NT2/D1 (cell line): Measurements from ENCODE around the gene PPP1R15A.

Source experiments
- SUZ12 ChIP-seq: IDR thresholded peaks from 2 replicates; pipeline ENCODE4 v1.6.1; 2011; ENCODE audit not compliant: insufficient read length, insufficient read depth; ENCODE audit errors: extremely low read depth
- YY1 ChIP-seq: IDR thresholded peaks from 2 replicates; pipeline ENCODE4 v1.6.1; 2011; ENCODE audit not compliant: insufficient read length, insufficient read depth

- no peak for TF ChIP-seq YY1
- no peak for TF ChIP-seq SUZ12
Observed at GRCh38 chr19:48859711-48860572, 12.3 kb upstream of the PPP1R15A start.
